Measurements from ENCODE around the gene HDAC4. TPM values are rescaled to one million over a fixed set of nuclear protein-coding genes. Genes with fewer than 3 reads are reported as not detected.

HDAC4 gene
- total and polyA plus RNA-seq, 2 experiments from 2014 or later: 8.1 to 41.8 TPM

DNA sequence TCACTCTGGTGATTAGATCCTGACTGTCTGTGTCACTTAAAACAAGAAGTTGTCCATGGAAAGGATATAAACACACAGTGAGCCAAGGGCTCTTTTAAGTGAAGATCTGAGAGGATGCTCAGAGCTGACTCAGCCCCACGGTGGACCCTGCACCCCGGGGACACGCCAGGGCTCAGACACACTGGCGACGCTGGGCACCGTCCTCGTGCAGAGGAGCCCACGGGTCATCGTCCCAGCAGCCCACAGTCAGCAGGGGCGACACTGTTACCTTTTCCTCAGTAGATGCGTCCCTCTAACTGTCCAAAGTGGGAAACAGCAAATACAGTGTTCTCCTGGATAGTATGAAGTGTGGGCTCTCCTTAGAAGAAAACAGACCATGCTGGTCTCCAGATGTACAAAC lies 225.6 kb downstream of the HDAC4 start (continued):
- TF ChIP-seq, protein P1, sequence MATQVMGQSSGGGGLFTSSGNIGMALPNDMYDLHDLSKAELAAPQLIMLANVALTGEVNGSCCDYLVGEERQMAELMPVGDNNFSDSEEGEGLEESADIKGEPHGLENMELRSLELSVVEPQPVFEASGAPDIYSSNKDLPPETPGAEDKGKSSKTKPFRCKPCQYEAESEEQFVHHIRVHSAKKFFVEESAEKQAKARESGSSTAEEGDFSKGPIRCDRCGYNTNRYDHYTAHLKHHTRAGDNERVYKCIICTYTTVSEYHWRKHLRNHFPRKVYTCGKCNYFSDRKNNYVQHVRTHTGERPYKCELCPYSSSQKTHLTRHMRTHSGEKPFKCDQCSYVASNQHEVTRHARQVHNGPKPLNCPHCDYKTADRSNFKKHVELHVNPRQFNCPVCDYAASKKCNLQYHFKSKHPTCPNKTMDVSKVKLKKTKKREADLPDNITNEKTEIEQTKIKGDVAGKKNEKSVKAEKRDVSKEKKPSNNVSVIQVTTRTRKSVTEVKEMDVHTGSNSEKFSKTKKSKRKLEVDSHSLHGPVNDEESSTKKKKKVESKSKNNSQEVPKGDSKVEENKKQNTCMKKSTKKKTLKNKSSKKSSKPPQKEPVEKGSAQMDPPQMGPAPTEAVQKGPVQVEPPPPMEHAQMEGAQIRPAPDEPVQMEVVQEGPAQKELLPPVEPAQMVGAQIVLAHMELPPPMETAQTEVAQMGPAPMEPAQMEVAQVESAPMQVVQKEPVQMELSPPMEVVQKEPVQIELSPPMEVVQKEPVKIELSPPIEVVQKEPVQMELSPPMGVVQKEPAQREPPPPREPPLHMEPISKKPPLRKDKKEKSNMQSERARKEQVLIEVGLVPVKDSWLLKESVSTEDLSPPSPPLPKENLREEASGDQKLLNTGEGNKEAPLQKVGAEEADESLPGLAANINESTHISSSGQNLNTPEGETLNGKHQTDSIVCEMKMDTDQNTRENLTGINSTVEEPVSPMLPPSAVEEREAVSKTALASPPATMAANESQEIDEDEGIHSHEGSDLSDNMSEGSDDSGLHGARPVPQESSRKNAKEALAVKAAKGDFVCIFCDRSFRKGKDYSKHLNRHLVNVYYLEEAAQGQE (IDR thresholded peaks at IDR 0.05; ENCODE audit: unreplicated experiment): no peak
- TF ChIP-seq CREB1 (CRISPR knock-in tag; IDR thresholded peaks at IDR 0.05; ENCODE audit: low read depth): no peak

DNA sequence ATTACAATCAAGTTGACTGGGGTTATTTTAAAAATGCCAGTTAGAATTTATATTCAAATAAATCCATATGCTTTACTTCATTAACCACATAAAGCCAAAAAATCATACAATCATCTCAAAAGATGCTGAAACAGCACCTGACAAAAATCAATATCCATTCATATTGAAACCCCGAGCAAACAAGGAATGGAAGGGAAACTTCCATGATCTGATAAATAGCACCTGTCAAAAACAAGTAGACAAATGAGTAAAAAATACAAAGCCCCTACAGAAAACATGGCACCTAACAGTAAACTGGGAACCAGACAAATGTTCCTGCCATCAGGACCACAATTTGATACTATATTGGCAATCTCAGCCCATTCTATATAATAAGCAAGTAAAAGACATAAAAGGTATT lies 227.5 kb downstream of the HDAC4 start:
- H3K4me3 Mint-ChIP-seq: no peak overlapping the region

DNA sequence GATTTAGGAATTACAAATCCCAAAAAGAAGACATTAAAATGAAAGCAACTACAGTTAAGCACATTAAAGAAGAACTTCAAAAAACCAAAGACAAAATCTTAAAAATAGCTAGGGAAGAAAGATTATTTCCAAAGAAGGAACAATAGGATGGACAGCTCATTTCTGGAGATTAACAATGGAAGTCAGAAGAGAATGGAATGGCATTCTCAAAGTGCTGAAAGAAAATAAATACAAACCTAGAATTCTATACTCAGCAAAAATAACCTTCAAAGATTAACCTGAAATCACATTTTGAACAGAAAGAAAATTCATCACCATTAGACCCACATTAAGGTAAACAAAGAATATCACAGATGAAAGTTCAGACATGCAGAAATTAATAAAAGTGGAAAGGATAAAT lies 229.2 kb downstream of the HDAC4 start:
- DNase-seq (ENCODE audit: low spot score): no peak
- Histone ChIP-seq H4K20me1 (replicated peaks; ENCODE audit: insufficient read depth) (no peaks in the 10 kb centered on the region), H3K79me2 (replicated peaks; ENCODE audit: insufficient read depth) (no peaks in the 10 kb centered on the region; the same call in 1 of the 2 replicates), H3K27ac (ENCODE audit: low read depth) (no peak overlapping the region), H3K9me2 (ENCODE audit: insufficient read depth) (0 out of 2 replicates have a peak, but pooled peaks cover 9% of the 10 kb centered on the region), H3K4me3 (no peak overlapping the region), H3K4me1 (ENCODE audit: insufficient read depth) (no peaks in the 10 kb centered on the region), H3K4me2 (no peak overlapping the region), H3K27me3 (ENCODE audit: insufficient read depth) (no peaks in the 10 kb centered on the region), H3K36me3 (ENCODE audit: insufficient read depth) (peaks cover 12% of the 10 kb centered on the region), H3F3A (replicated peaks; ENCODE audit: low read depth) (no peaks in the 10 kb centered on the region), H2AFZ (no peak overlapping the region)
- H3K4me1 Mint-ChIP-seq: no peaks in the 10 kb centered on the region
- H3K27ac Mint-ChIP-seq: no peak overlapping the region
- H3K36me3 Mint-ChIP-seq (ENCODE audit: low read depth): peaks cover 57% of the 10 kb centered on the region
- H3K9me3 Mint-ChIP-seq: peaks cover 42% of the 10 kb centered on the region
- peaks cover 2% of the 10 kb centered on the region for H3K27me3 Mint-ChIP-seq (ENCODE audit: insufficient read depth, low read depth, poor library complexity)
- ATAC-seq: no peak
- no peak overlapping the region for H3K4me3 Mint-ChIP-seq
- TF ChIP-seq, protein P2, sequence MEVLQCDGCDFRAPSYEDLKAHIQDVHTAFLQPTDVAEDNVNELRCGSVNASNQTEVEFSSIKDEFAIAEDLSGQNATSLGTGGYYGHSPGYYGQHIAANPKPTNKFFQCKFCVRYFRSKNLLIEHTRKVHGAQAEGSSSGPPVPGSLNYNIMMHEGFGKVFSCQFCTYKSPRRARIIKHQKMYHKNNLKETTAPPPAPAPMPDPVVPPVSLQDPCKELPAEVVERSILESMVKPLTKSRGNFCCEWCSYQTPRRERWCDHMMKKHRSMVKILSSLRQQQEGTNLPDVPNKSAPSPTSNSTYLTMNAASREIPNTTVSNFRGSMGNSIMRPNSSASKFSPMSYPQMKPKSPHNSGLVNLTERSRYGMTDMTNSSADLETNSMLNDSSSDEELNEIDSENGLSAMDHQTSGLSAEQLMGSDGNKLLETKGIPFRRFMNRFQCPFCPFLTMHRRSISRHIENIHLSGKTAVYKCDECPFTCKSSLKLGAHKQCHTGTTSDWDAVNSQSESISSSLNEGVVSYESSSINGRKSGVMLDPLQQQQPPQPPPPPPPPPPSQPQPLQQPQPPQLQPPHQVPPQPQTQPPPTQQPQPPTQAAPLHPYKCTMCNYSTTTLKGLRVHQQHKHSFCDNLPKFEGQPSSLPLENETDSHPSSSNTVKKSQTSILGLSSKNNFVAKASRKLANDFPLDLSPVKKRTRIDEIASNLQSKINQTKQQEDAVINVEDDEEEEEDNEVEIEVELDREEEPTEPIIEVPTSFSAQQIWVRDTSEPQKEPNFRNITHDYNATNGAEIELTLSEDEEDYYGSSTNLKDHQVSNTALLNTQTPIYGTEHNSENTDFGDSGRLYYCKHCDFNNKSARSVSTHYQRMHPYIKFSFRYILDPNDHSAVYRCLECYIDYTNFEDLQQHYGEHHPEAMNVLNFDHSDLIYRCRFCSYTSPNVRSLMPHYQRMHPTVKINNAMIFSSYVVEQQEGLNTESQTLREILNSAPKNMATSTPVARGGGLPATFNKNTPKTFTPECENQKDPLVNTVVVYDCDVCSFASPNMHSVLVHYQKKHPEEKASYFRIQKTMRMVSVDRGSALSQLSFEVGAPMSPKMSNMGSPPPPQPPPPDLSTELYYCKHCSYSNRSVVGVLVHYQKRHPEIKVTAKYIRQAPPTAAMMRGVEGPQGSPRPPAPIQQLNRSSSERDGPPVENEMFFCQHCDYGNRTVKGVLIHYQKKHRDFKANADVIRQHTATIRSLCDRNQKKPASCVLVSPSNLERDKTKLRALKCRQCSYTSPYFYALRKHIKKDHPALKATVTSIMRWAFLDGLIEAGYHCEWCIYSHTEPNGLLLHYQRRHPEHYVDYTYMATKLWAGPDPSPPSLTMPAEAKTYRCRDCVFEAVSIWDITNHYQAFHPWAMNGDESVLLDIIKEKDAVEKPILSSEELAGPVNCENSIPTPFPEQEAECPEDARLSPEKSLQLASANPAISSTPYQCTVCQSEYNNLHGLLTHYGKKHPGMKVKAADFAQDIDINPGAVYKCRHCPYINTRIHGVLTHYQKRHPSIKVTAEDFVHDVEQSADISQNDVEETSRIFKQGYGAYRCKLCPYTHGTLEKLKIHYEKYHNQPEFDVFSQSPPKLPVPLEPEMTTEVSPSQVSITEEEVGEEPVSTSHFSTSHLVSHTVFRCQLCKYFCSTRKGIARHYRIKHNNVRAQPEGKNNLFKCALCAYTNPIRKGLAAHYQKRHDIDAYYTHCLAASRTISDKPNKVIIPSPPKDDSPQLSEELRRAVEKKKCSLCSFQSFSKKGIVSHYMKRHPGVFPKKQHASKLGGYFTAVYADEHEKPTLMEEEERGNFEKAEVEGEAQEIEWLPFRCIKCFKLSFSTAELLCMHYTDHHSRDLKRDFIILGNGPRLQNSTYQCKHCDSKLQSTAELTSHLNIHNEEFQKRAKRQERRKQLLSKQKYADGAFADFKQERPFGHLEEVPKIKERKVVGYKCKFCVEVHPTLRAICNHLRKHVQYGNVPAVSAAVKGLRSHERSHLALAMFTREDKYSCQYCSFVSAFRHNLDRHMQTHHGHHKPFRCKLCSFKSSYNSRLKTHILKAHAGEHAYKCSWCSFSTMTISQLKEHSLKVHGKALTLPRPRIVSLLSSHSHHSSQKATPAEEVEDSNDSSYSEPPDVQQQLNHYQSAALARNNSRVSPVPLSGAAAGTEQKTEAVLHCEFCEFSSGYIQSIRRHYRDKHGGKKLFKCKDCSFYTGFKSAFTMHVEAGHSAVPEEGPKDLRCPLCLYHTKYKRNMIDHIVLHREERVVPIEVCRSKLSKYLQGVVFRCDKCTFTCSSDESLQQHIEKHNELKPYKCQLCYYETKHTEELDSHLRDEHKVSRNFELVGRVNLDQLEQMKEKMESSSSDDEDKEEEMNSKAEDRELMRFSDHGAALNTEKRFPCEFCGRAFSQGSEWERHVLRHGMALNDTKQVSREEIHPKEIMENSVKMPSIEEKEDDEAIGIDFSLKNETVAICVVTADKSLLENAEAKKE (CRISPR knock-in tag; IDR thresholded peaks at IDR 0.05): no peak
- no peak for TF ChIP-seq CREB1 (CRISPR knock-in tag; IDR thresholded peaks at IDR 0.05; ENCODE audit: low read depth)

More for the DNA sequence above, 227.5 kb downstream of the HDAC4 start:
- H3K4me2 ChIP-seq: no peak overlapping the region
- no peaks in the 10 kb centered on the region for H3F3A ChIP-seq (replicated peaks; ENCODE audit: low read depth)
- no peaks in the 10 kb centered on the region for H3K27me3 ChIP-seq (ENCODE audit: insufficient read depth)
- no peak for TF ChIP-seq STAT1 (IDR thresholded peaks at IDR 0.05; ENCODE audit: unreplicated experiment)
- no peak for TF ChIP-seq EZH2 (IDR thresholded peaks at IDR 0.05; ENCODE audit: low read depth, unreplicated experiment)
- TF ChIP-seq, protein P3, sequence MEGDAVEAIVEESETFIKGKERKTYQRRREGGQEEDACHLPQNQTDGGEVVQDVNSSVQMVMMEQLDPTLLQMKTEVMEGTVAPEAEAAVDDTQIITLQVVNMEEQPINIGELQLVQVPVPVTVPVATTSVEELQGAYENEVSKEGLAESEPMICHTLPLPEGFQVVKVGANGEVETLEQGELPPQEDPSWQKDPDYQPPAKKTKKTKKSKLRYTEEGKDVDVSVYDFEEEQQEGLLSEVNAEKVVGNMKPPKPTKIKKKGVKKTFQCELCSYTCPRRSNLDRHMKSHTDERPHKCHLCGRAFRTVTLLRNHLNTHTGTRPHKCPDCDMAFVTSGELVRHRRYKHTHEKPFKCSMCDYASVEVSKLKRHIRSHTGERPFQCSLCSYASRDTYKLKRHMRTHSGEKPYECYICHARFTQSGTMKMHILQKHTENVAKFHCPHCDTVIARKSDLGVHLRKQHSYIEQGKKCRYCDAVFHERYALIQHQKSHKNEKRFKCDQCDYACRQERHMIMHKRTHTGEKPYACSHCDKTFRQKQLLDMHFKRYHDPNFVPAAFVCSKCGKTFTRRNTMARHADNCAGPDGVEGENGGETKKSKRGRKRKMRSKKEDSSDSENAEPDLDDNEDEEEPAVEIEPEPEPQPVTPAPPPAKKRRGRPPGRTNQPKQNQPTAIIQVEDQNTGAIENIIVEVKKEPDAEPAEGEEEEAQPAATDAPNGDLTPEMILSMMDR (conservative IDR thresholded peaks at IDR 0.05; ENCODE audit: low read depth in 2 of 2): no peak
- no peak for TF ChIP-seq POLR2AphosphoS5 (IDR thresholded peaks at IDR 0.05; ENCODE audit: low read depth)
- TF ChIP-seq ZNF114 (CRISPR knock-in tag; IDR thresholded peaks at IDR 0.05): no peak
- TF ChIP-seq ZNF331 (CRISPR knock-in tag; IDR thresholded peaks at IDR 0.05; ENCODE audit: low read depth): no peak
- no peak for TF ChIP-seq EZH2phosphoT487 (IDR thresholded peaks at IDR 0.05; ENCODE audit: unreplicated experiment)
- no peak for TF ChIP-seq NANOG (IDR thresholded peaks at IDR 0.05; ENCODE audit: borderline replicate concordance)
- no peak for TF ChIP-seq JUNB (IDR thresholded peaks at IDR 0.05; ENCODE audit: unreplicated experiment)
- H3K36me3 ChIP-seq (ENCODE audit: insufficient read depth): peaks cover 12% of the 10 kb centered on the region
- H3K79me2 ChIP-seq (replicated peaks; ENCODE audit: insufficient read depth): no peaks in the 10 kb centered on the region; the same call in 1 of the 2 replicates
- Mint-ChIP-seq H3K36me3 (ENCODE audit: low read depth) (peaks cover 73% of the 10 kb centered on the region), H3K27ac (no peak overlapping the region), H3K4me1 (no peaks in the 10 kb centered on the region), H3K27me3 (ENCODE audit: insufficient read depth, low read depth, poor library complexity) (peaks cover 9% of the 10 kb centered on the region), H3K9me3 (peaks cover 59% of the 10 kb centered on the region)
- no peak for DNase-seq (ENCODE audit: low spot score)
- H3K9me2 ChIP-seq (ENCODE audit: insufficient read depth): 0 out of 2 replicates have a peak, but pooled peaks cover 9% of the 10 kb centered on the region
- no peak overlapping the region for H3K27ac ChIP-seq (ENCODE audit: low read depth)
- H3K4me1 ChIP-seq (ENCODE audit: insufficient read depth): no peaks in the 10 kb centered on the region
- no peak overlapping the region for H2AFZ ChIP-seq
- no peak for ATAC-seq
- no peak overlapping the region for H3K4me3 ChIP-seq
- no peaks in the 10 kb centered on the region for H4K20me1 ChIP-seq (replicated peaks; ENCODE audit: insufficient read depth)

All from GM23338 (cell line).